Upper lobe of left lung (tissue), 4 donors: Measurements from ENCODE around the gene CCDC192.

ENCODE experiments used
- POLR2AphosphoS5 ChIP-seq, 2 donors: sonication (generic); formaldehyde crosslinking; IDR thresholded peaks; one replicate each; pipeline ENCODE4 v1.5.1; 2017; ENCODE audit warnings: antibody characterized with exemption in 2 of 2
- TF ChIP-seq, protein P1 (sequence below), 6 experiments: fragments of 450-650 bp in 4 of 6; fragments of 200-600 bp in 2 of 6; sonication (generic) in 2 of 6; IDR thresholded peaks; one replicate each; pipeline ENCODE4 v1.5.1; 2016 to 2019; ENCODE audit warnings: antibody characterized with exemption in 6 of 6

GRCh38 chr5:127834094-127834531 is 130.9 kb downstream of the CCDC192 start:
- TF ChIP-seq, protein P1, sequence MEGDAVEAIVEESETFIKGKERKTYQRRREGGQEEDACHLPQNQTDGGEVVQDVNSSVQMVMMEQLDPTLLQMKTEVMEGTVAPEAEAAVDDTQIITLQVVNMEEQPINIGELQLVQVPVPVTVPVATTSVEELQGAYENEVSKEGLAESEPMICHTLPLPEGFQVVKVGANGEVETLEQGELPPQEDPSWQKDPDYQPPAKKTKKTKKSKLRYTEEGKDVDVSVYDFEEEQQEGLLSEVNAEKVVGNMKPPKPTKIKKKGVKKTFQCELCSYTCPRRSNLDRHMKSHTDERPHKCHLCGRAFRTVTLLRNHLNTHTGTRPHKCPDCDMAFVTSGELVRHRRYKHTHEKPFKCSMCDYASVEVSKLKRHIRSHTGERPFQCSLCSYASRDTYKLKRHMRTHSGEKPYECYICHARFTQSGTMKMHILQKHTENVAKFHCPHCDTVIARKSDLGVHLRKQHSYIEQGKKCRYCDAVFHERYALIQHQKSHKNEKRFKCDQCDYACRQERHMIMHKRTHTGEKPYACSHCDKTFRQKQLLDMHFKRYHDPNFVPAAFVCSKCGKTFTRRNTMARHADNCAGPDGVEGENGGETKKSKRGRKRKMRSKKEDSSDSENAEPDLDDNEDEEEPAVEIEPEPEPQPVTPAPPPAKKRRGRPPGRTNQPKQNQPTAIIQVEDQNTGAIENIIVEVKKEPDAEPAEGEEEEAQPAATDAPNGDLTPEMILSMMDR (IDR thresholded peaks at IDR 0.05): no peak
- TF ChIP-seq POLR2AphosphoS5 (IDR thresholded peaks at IDR 0.05): no peak
